Daoy (cell line): Measurements from ENCODE around the gene SMYD4. TPM values are rescaled to one million over a fixed set of nuclear protein-coding genes. Genes with fewer than 3 reads are reported as not detected.
"Not testable (repeated sequence)": the region's sequence is repeated elsewhere in the genome, so short reads cannot be mapped to it uniquely, and the experiment has no call there.

Experiments
- DNase-seq: peaks from one replicate; pipeline ENCODE4 v3.0.0-alpha.2; 2015; ENCODE audit warnings: low read depth
- total RNA-seq: library from RNA; depleted of rRNA; stranded (reverse); fragments of >200 nt; shearing (Covaris generic); gene quantifications from 2 replicates; pipeline ENCODE4 v1.2.3, GENCODE V29; 2014

Gene SMYD4
- total RNA-seq, 1 experiment from 2014 or later, result 10.1 TPM

GRCh38 chr17:1755252-1755826 is 74.4 kb downstream of the SMYD4 start:
- DNase-seq, result no peak

- DNase-seq, result no peak
Measured at GRCh38 chr17:1754430-1755112, 75.1 kb downstream of the SMYD4 start.

GRCh38 chr17:1753767-1754429 is 75.8 kb downstream of the SMYD4 start:
- DNase-seq, result no peak

- no peak for DNase-seq
Measured at GRCh38 chr17:1752425-1753262, 77.1 kb downstream of the SMYD4 start.

- DNase-seq, result no peak
Measured at GRCh38 chr17:1750628-1751027, 79.1 kb downstream of the SMYD4 start.

GRCh38 chr17:1746975-1747543 is 82.6 kb downstream of the SMYD4 start:
- no peak for DNase-seq

- DNase-seq, result no peak
Measured at GRCh38 chr17:1745513-1746020, 84.1 kb downstream of the SMYD4 start.

- DNase-seq, result no peak
Measured at GRCh38 chr17:1744551-1745512, 84.9 kb downstream of the SMYD4 start.

- DNase-seq, result no peak
Measured at GRCh38 chr17:1743088-1743439, 86.6 kb downstream of the SMYD4 start.

GRCh38 chr17:1742371-1743087 is 87.2 kb downstream of the SMYD4 start, which contains the start of gene SERPINF2:
TSS of gene SERPINF2 (plus strand) at chr17:1742871. CDS start at chr17:1744996, 2,125 bp downstream.
- DNase-seq, result no peak

GRCh38 chr17:1741899-1742298 is 87.8 kb downstream of the SMYD4 start:
- not testable (repeated sequence) for DNase-seq

GRCh38 chr17:1737531-1738291 is 92.0 kb downstream of the SMYD4 start:
- no peak for DNase-seq

- peak; percentile 91 for DNase-seq
Measured at GRCh38 chr17:1736348-1737281, 93.1 kb downstream of the SMYD4 start.

- no peak for DNase-seq
Measured at GRCh38 chr17:1735834-1736347, 93.8 kb downstream of the SMYD4 start.

GRCh38 chr17:1735418-1735817 is 94.3 kb downstream of the SMYD4 start:
- no peak for DNase-seq

- no peak for DNase-seq
Measured at GRCh38 chr17:1733759-1734158, 95.9 kb downstream of the SMYD4 start.

GRCh38 chr17:1732833-1733321 is 96.8 kb downstream of the SMYD4 start:
- DNase-seq, result no peak
